ENCODE results near the gene ASIC1.

Gene ASIC1

DNA sequence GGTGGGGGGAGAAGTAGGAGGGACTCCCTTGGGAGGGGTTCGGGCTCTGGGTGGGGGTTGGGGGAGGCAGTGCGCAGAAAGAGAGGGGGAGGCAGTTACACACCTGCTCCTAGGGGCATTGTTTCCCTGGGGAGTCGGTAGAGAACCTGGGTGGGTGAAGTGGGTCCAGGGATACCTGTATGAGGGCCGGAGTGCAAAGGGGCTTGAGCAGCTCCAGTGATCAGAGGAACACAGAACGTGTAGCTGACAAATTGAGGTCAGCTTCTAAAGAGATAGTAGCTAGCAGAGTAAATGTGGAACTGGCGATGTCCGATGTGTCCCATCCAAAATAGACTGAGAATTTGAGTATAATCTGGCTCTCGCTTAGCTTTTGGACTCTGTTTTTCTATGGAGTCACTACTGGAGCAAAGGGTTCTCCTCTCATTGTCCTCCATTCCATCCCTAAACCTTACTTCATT, 28.2 kb downstream of the ASIC1 start:
- no peak for DNase-seq (ENCODE audit: low read depth)

- no peak for DNase-seq (ENCODE audit: low read depth)
These were observed 28.8 kb downstream of the ASIC1 start for GRCh38 chr12:50086148-50086547.

- no peak for DNase-seq (ENCODE audit: low read depth)
These were observed 29.8 kb downstream of the ASIC1 start for GRCh38 chr12:50087151-50087550.

GRCh38 chr12:50087995-50088394, 30.6 kb downstream of the ASIC1 start:
- no peak for DNase-seq (ENCODE audit: low read depth)

- peak; percentile 52 for DNase-seq (ENCODE audit: low read depth)
These were observed 31.4 kb downstream of the ASIC1 start for GRCh38 chr12:50088577-50089335.

- no peak for DNase-seq (ENCODE audit: low read depth)
These were observed 32.3 kb downstream of the ASIC1 start for GRCh38 chr12:50089730-50090129.

GRCh38 chr12:50090391-50090790, 33.0 kb downstream of the ASIC1 start:
- no peak for DNase-seq (ENCODE audit: low read depth)

GRCh38 chr12:50097952-50098351, 40.6 kb downstream of the ASIC1 start:
- no peak for DNase-seq (ENCODE audit: low read depth)

- no peak for DNase-seq (ENCODE audit: low read depth)
These were observed 42.1 kb downstream of the ASIC1 start for GRCh38 chr12:50099302-50100008.

DNA sequence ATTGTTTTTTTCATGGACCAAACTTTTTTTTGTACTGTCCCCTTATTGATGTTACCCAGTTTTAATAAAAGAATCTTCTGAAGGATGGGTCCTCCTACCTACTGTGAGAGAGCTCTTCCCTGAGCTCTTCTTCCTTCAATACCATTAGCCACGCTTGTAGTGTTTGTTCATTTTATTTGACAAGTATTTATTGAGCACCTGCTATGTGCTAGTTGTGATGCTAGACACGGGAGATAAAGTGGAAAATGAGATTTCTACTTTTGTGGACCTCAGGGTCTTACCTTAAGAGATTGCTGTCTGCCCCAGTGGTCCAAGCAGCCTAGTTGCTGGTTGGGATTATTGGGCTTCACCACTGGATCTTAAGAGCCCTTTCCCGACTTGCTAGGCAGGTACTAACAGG, 43.2 kb downstream of the ASIC1 start:
- no peak for DNase-seq (ENCODE audit: low read depth)

GRCh38 chr12:50101663-50102062, 44.3 kb downstream of the ASIC1 start:
- no peak for DNase-seq (ENCODE audit: low read depth)

DNA sequence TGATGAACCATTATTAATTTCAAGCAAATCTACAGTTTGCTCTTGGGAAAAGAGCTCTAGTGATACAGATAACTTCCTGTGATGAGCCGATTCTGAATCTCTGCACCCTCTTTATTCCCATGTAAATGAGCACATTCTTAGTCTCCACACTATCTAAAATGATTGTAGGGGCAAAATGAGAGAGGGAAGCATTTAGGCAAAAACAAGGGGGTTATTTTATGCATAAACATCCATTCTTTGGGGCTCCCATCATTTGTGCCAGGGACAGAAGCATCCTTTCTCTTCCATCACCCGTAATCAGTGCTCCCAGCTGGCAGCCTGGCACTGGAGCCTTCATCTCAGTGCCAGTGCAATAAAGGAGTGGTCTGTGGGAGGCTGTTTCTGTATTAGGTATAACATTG, 44.7 kb downstream of the ASIC1 start:
- no peak for DNase-seq (ENCODE audit: low read depth)

- no peak for DNase-seq (ENCODE audit: low read depth)
These were observed 45.4 kb downstream of the ASIC1 start for GRCh38 chr12:50102646-50103309.

GRCh38 chr12:50103351-50103750, 46.0 kb downstream of the ASIC1 start:
- DNase-seq (ENCODE audit: low read depth), result no peak

- no peak for DNase-seq (ENCODE audit: low read depth)
These were observed 46.4 kb downstream of the ASIC1 start, which contains the start of gene GPD1 for GRCh38 chr12:50103767-50104321. Gene GPD1 (plus strand): TSS chr12:50104008. CDS start chr12:50104051, 43 bp downstream.

DNA sequence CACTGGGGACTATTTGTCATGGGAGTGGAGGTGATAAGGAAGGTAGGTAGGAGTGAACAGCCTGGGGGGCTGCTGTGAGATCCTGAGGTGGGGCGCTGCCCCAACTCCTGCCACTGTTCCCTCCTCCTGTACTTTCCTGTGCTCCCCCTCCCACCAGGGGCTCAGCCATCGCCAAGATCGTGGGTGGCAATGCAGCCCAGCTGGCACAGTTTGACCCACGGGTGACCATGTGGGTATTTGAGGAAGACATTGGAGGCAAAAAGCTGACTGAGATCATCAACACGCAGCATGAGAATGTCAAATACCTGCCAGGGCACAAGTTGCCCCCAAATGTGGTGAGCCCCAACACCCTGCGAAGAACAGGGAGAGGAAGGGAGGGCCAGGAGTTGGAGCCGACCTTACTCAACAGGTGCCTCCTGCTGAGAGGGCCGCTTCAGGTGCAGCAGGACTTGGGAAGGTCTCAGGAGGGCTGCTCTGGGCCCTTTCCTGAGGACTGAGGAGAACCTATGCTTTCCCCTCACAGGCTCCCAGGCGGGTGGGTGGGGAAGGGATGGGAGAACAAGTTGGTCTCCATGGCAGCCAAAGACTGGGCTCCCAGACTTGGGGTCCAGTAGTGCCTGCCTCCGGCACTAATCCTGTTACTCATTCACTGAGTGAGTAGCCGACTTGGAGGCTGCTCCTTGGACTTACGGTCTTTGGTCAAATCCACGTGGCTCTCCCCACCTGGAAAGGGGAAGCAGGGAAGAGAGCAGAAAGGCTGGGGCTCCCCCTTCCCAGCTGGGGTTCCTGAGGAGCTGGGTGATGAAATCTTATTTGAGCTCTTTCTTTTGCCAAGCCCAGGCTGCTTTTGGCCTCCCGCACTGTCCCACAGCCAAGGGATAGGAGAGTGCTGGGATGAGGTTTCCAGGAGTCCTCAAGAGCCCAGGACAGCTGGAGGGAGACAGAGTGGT, 47.3 kb downstream of the ASIC1 start:
- no peak for DNase-seq (ENCODE audit: low read depth)

- DNase-seq (ENCODE audit: low read depth), result no peak
These were observed 48.6 kb downstream of the ASIC1 start for GRCh38 chr12:50105913-50106450.

DNA sequence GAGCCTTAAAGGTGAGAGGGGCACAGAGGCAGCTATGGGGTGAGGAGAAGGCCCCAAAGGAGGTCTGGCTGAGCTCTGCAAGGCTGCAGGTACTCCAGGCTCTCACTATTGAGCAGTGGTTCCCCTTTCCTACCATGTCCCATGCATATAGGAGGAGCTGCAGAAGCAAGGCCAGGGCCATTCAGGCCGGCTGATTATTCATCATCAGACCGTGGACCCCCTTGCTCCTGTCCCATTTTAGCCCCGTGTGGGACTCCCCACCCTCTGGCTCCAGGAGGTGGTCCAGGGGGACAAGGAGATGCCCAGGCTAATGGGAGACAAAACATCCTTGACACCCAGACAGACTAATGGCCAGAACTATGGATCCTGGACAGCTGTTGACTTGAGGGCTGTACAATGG, 49.5 kb downstream of the ASIC1 start:
- DNase-seq (ENCODE audit: low read depth), result no peak

DNA sequence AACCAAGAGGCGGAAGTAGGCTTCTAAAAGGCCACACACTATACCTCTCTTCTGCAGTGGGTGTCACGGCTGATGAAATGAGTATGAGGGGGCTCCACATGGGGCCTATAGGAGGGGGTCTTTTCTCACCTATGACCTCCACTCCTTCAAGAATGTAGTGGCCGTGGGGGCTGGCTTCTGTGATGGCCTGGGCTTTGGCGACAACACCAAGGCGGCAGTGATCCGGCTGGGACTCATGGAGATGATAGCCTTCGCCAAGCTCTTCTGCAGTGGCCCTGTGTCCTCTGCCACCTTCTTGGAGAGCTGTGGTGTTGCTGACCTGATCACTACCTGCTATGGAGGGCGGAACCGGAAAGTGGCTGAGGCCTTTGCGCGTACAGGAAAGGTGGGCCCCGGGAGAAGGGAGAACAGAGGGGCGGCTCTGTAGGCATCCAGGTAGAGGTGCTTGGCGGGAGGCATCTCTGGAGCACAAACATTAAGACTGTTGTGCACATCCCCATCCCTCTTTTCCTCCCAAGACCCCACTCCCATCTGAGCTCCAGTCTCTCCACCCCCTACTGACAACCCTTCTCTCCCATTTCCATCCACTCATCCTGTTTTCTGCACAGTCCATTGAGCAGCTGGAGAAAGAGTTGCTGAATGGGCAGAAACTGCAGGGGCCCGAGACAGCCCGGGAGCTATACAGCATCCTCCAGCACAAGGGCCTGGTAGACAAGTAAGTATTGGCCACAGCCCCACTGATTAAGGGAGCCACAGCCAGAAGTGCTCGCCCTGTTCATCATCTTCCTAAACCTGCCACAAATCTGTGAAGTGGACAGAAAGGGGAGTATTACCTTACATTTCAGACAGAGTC, 50.2 kb downstream of the ASIC1 start:
- no peak for DNase-seq (ENCODE audit: low read depth)

DNA sequence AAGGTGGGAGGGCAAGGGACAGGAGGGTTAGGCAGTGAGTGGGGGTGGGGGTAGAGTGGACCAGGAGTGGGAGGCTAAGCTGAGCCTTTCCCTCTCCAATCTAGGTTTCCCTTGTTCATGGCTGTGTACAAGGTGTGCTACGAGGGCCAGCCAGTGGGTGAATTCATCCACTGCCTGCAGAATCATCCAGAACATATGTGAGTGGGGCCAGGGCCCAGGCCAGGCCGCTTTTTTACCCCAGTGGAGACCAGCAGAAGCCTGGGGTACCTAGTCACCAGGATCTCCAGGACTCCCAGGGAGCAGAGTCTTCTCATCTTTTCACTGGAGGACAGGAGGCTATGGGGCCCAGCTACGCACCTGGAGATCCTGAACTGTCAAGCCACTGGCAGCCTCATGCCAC, 51.9 kb downstream of the ASIC1 start:
- DNase-seq (ENCODE audit: low read depth), result no peak
